ENCODE measurements around the gene MRPL24.

GRCh38 chr1:156742801-156743200 is 1.9 kb upstream of the MRPL24 start:
- no peak for TF ChIP-seq CTCF (IDR thresholded peaks at IDR 0.05)
- TF ChIP-seq POLR2A (IDR thresholded peaks at IDR 0.05) = no peak

Data from prostate gland (tissue), 2 donors.